Adrenal gland (tissue), 12 donors: ENCODE data around the gene AP1B1. TPM values are rescaled to one million over a fixed set of nuclear protein-coding genes. Genes with fewer than 3 reads are reported as not detected.
"Not testable (repeated sequence)": the region's sequence is repeated elsewhere in the genome, so short reads cannot be mapped to it uniquely, and the experiment has no call there.

Experiments
- DNase-seq, 7 donors: peaks; one replicate each; pipeline ENCODE4 v3.0.0-alpha.2; 2019 to 2020
- H3K27ac ChIP-seq, 5 donors: fragments of 200-600 bp; sonication (generic) in 4 of 5; 1 replicate in 3 of 5; 2 replicates in 2 of 5; pipeline versions ENCODE4 v1.5.1 to v1.8.0; 2016 to 2020; ENCODE audit warnings: mild to moderate bottlenecking in 1 of 5
- H3K27me3 ChIP-seq: fragments of 200-600 bp; 2 replicates; pipeline ENCODE4 v1.8.0; 2021
- H3K36me3 ChIP-seq, 2 donors: fragments of 200-600 bp; replicated peaks in 1 of 2; 1 replicate in 1 of 2; 2 replicates in 1 of 2; pipeline versions ENCODE4 v1.5.1 to v1.8.0; 2018 to 2022
- H3K4me1 ChIP-seq, 2 donors: fragments of 200-600 bp; replicated peaks in 1 of 2; 1 replicate in 1 of 2; 2 replicates in 1 of 2; pipeline versions ENCODE4 v1.5.1 to v1.8.0; 2018 to 2021
- H3K4me3 ChIP-seq, 4 donors: fragments of 200-600 bp; sonication (generic) in 3 of 4; one replicate each; pipeline ENCODE4 v1.5.1; 2016 to 2018
- H3K9me3 ChIP-seq, 3 donors: fragments of 200-600 bp; sonication (generic) in 1 of 3; replicated peaks in 1 of 3; 1 replicate in 2 of 3; 2 replicates in 1 of 3; pipeline versions ENCODE4 v1.5.1 to v1.8.0; 2016 to 2021
- POLR2A ChIP-seq, 2 donors: fragments of 450-650 bp; IDR thresholded peaks; one replicate each; pipeline ENCODE4 v1.6.1; 2017; ENCODE audit warnings: antibody characterized with exemption in 2 of 2, mild to moderate bottlenecking in 2 of 2, moderate library complexity in 1 of 2
- WGBS, 4 donors: extraction: QIAGEN DNeasy Blood & Tissue Kit in 2 of 4; methylation state at CpG; one replicate each; pipeline versions ENCODE4 v1.1.5 to v1.1.7; 2013 to 2017; 5-methylcytosine and 5-hydroxymethylcytosine counted together
- intact Hi-C, 2 donors: fragments of 100-400 bp; cut with DNase I; formaldehyde crosslinking; loops; one replicate each; pipeline versions ENCODE4 v1.14.1 to v1.15.0; 2022 to 2023
- polyA plus RNA-seq, 3 donors: library from polyadenylated mRNA; stranded (reverse); fragments of 200-250 nt in 2 of 3; fragments of 350-450 nt in 1 of 3; fragmentation: Illumina TruSeq in 1 of 3; extraction: RNeasy Lipid Tissue Mini Kit (QIAGEN cat#74804) in 1 of 3; gene quantifications; one replicate each; pipeline ENCODE4 v1.2.3, GENCODE V29; 2013 to 2014
- total RNA-seq, 9 donors: library from RNA; depleted of rRNA in 4 of 9; stranded (reverse); fragments of >200 nt in 4 of 9; fragments of 120-200 nt in 1 of 9; fragmentation: NEBNext Ultra II Directional in 1 of 9; extraction: Animal tissue kit (Norgen Biotek cat#: 25700) in 1 of 9; gene quantifications; one replicate each; pipeline versions ENCODE4 v1.1.0 to v1.2.4, GENCODE V29; 2013 to 2023
- TF ChIP-seq, protein P1 (sequence below), 6 experiments: fragments of 450-650 bp in 4 of 6; fragments of 200-600 bp in 2 of 6; sonication (generic) in 1 of 6; IDR thresholded peaks; 1 replicate in 5 of 6; 2 replicates in 1 of 6; pipeline versions ENCODE4 v1.5.1 to v1.8.0; 2016 to 2021; ENCODE audit warnings: antibody characterized with exemption in 6 of 6, mild to moderate bottlenecking in 2 of 6, moderate library complexity in 1 of 6
- donor health status: healthy with polysubstance abuse.
- donor health status: Bipolar disorder and iron deficiency.
- donor health status: DM: yes; HTN: yes; CAD: no.
- donor health status: DM: no; HTN: no; CAD: no.
- donor health status: DM: no; HTN: no; CAD: no.
- donor health status: DM: yes; HTN: yes; CAD: no.

Gene AP1B1
- total and polyA plus RNA-seq, 12 donors: 47.6 to 190 (median 109) TPM

DNA sequence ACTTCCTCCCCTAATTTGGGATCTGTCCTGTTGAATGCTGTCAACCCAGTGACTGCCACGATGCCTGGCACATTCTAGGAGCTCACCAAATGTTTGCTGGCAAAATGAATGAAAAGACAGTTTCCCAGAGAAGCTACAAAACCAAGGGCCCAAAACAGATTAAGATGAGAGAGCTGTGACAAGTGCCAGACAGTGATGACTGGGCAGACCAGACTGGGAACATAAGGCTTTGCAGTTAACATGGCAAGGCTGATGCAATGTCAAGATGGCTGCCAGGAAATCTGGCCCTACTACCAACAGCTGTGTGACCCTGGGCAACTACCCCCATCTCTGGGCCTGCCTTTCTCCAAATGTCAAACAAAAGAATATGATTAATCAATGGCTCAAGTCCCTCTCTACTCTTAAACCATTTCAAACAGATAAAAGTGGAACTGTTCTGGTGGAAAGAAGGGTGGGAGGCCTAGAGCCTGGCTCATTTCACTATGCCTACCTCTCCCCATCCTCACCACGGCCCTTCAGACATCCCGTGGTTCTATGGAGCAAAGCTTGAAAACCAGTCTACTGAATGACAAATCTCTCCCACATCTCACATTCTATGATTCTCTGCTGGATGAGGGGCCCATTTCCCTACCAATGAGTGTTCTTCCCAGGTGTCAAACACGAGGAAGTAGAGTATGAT is 12.8 kb downstream of the AP1B1 start:
- peak in 5 of 7 donors; percentile 37 to 69 (median 44) for DNase-seq
- Histone ChIP-seq H3K4me1 (peaks cover 5 to 26% of the 10 kb centered on the region in 2 donors), H3K4me3 (no peak overlapping the region), H3K27ac (peak overlapping the region in 3 of 5 donors; percentile 3 to 61 (median 59)), H3K9me3 (no peaks in the 10 kb centered on the region), H3K36me3 (peaks cover 0 to 12% of the 10 kb centered on the region in 2 donors), H3K27me3 (no peaks in the 10 kb centered on the region)
- TF ChIP-seq, protein P1, sequence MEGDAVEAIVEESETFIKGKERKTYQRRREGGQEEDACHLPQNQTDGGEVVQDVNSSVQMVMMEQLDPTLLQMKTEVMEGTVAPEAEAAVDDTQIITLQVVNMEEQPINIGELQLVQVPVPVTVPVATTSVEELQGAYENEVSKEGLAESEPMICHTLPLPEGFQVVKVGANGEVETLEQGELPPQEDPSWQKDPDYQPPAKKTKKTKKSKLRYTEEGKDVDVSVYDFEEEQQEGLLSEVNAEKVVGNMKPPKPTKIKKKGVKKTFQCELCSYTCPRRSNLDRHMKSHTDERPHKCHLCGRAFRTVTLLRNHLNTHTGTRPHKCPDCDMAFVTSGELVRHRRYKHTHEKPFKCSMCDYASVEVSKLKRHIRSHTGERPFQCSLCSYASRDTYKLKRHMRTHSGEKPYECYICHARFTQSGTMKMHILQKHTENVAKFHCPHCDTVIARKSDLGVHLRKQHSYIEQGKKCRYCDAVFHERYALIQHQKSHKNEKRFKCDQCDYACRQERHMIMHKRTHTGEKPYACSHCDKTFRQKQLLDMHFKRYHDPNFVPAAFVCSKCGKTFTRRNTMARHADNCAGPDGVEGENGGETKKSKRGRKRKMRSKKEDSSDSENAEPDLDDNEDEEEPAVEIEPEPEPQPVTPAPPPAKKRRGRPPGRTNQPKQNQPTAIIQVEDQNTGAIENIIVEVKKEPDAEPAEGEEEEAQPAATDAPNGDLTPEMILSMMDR (IDR thresholded peaks at IDR 0.05): no peak
- TF ChIP-seq POLR2A (IDR thresholded peaks at IDR 0.05): no peak
- 61 to 82% (median 75%) methylated on average over 4 of the region's 4 CpGs for WGBS, 4 donors
- intact Hi-C loops: no loop called here

GRCh38 chr22:29374806-29375205 is 13.6 kb downstream of the AP1B1 start:
- peaks cover 0 to 12% of the 10 kb centered on the region in 2 donors for H3K36me3 ChIP-seq
- H3K27me3 ChIP-seq, H3K9me3 ChIP-seq, H3K4me3 ChIP-seq, intact Hi-C loops, DNase-seq: not testable (repeated sequence)
- peak overlapping the region in 1 of 5 donors; percentile 10 for H3K27ac ChIP-seq
- peaks cover 5 to 22% of the 10 kb centered on the region in 2 donors for H3K4me1 ChIP-seq
- 92 to 96% (median 93%) methylated on average over 7 of the region's 7 CpGs for WGBS, 4 donors

- Histone ChIP-seq H3K27me3 (no peaks in the 10 kb centered on the region), H3K4me1 (peaks cover 10 to 23% of the 10 kb centered on the region in 2 donors), H3K9me3 (no peaks in the 10 kb centered on the region), H3K27ac (no peak overlapping the region), H3K4me3 (no peak overlapping the region), H3K36me3 (peaks cover 0 to 12% of the 10 kb centered on the region in 2 donors)
- 90 to 92% (median 91%) methylated on average over 6 of the region's 6 CpGs for WGBS, 4 donors
- TF ChIP-seq, protein P1 (IDR thresholded peaks at IDR 0.05): no peak
- TF ChIP-seq POLR2A (IDR thresholded peaks at IDR 0.05): no peak
- DNase-seq: no peak
- intact Hi-C loops: no loop called here
Measured at GRCh38 chr22:29374401-29374800, 14.0 kb downstream of the AP1B1 start.

GRCh38 chr22:29370537-29370936 is 17.8 kb downstream of the AP1B1 start:
- no peaks in the 10 kb centered on the region for H3K9me3 ChIP-seq
- WGBS, 4 donors: 65 to 86% (median 77%) methylated on average over 7 of the region's 7 CpGs
- H3K4me3 ChIP-seq: no peak overlapping the region
- no peak overlapping the region for H3K27ac ChIP-seq
- no peaks in the 10 kb centered on the region for H3K27me3 ChIP-seq
- TF ChIP-seq, protein P1 (IDR thresholded peaks at IDR 0.05): no peak
- no peak for TF ChIP-seq POLR2A (IDR thresholded peaks at IDR 0.05)
- intact Hi-C loops: no loop called here
- peaks cover 9 to 19% of the 10 kb centered on the region in 2 donors for H3K4me1 ChIP-seq
- no peak for DNase-seq
- peaks cover 0 to 8% of the 10 kb centered on the region in 2 donors for H3K36me3 ChIP-seq

- 16 to 37% (median 28%) methylated on average over 9 of the region's 9 CpGs for WGBS, 4 donors
- Histone ChIP-seq H3K4me3 (no peak overlapping the region), H3K27ac (peak overlapping the region in 4 of 5 donors; percentile 2 to 57 (median 23)), H3K4me1 (peaks cover 9 to 15% of the 10 kb centered on the region in 2 donors), H3K9me3 (no peaks in the 10 kb centered on the region), H3K36me3 (peaks cover 0 to 8% of the 10 kb centered on the region in 2 donors), H3K27me3 (no peaks in the 10 kb centered on the region)
- TF ChIP-seq, protein P1 (IDR thresholded peaks at IDR 0.05): no peak
- no peak for TF ChIP-seq POLR2A (IDR thresholded peaks at IDR 0.05)
- intact Hi-C loops: no loop called here
- peak; percentile 58 to 88 (median 80) for DNase-seq
Measured at GRCh38 chr22:29369460-29369859, 18.9 kb downstream of the AP1B1 start.
